ENCODE data around the gene HBA2. TPM values are rescaled to one million over a fixed set of nuclear protein-coding genes. Genes with fewer than 3 reads are reported as not detected.

Gene HBA2
- total and polyA plus RNA-seq, 9 of the 15 experiments (the other 6 are each of a cell fraction or from before 2014, with no cell fraction given) = 40.4 to 853 (median 286) TPM

- Histone ChIP-seq H3K4me3 (no peak overlapping the region), H3K27ac (ENCODE audit: extremely low read depth, low read depth, low read length) (no peak overlapping the region), H3K27me3 (ENCODE audit: control insufficient read depth in 2 of 2, insufficient read depth in 2 of 2, low read length in 2 of 2) (no peaks in the 10 kb centered on the region), H3K9ac (ENCODE audit: insufficient read depth in 1 of 2, low read depth in 2 of 2, low read length in 2 of 2) (peak overlapping the region in 1 of 2 experiments; percentile 23; a peak in 2 of 4 replicates), H3K9me1 (ENCODE audit: control insufficient read depth, insufficient read depth, low read length) (no peaks in the 10 kb centered on the region), H3K79me2 (ENCODE audit: control insufficient read depth, insufficient read depth, low read length) (peaks cover 4% of the 10 kb centered on the region; the same call in 1 of the 3 replicates), H2AFZ (ENCODE audit: low read depth, low read length) (no peak overlapping the region), H3K4me2 (ENCODE audit: insufficient read depth, low read length) (peak overlapping the region; percentile 35; the same call in 1 of the 2 replicates), H3K9me3 (replicated peaks; ENCODE audit: control insufficient read depth, insufficient read depth, low read depth, low read length) (no peaks in the 10 kb centered on the region), H3K36me3 (ENCODE audit: control insufficient read depth, insufficient read depth, low read length) (no peaks in the 10 kb centered on the region), H3K4me1 (replicated peaks in 1 of 2; ENCODE audit: control insufficient read depth in 2 of 2, insufficient read depth in 2 of 2, low read length in 2 of 2) (peaks cover 10 to 61% of the 10 kb centered on the region in 2 experiments; a peak in 4 of 5 replicates), H4K20me1 (replicated peaks; ENCODE audit: control insufficient read depth, insufficient read depth, low read length) (no peaks in the 10 kb centered on the region)
- POLR2A ChIA-PET = interaction anchor here (0.6 kb wide), 4 partner anchors 17 to 511 kb away, joined by 3 to 4 read pairs (median 3); partner anchors contain the start of gene STUB1
- ATAC-seq (no peak), DNase-seq (ENCODE audit: extremely low read depth in 1 of 4, low spot score in 3 of 4) (no peak), FAIRE-seq (no peak)
- intact Hi-C loops (cut with micrococcal nuclease) = no loop called here
- in situ Hi-C loops (cut with MboI) = no loop called here
- no TSS peak for BruUV-seq (replicated peaks)
- CTCF ChIA-PET (ENCODE audit: low intra/inter-chr PET ratio) = no interaction called here
- 58% methylated on average over 3 of the region's 3 CpGs for WGBS (ENCODE audit: insufficient coverage, low coverage, missing lambda C conversion rate)
- no peak for TF ChIP-seq SAP30 (IDR thresholded peaks at IDR 0.05; ENCODE audit: borderline replicate concordance, insufficient read depth, low read depth, low read length, poor library complexity, severe bottlenecking)
- no peak for TF ChIP-seq SNRNP70 (optimal IDR thresholded peaks at IDR 0.05; ENCODE audit: low read depth, low read length)
- TF ChIP-seq ZBTB26 (CRISPR knock-in tag; IDR thresholded peaks at IDR 0.05) = no peak
- no peak for TF ChIP-seq XRCC4 (IDR thresholded peaks at IDR 0.05; ENCODE audit: extremely low read depth, insufficient read depth, insufficient read length)
- no peak for TF ChIP-seq NKRF (IDR thresholded peaks at IDR 0.05; ENCODE audit: borderline replicate concordance)
- TF ChIP-seq CC2D1A (IDR thresholded peaks at IDR 0.05) = no peak
- TF ChIP-seq PKNOX1 (IDR thresholded peaks at IDR 0.05) = no peak
- no peak for TF ChIP-seq ZNF224 (CRISPR knock-in tag; IDR thresholded peaks at IDR 0.05)
- no peak for TF ChIP-seq ZNF146 (CRISPR knock-in tag; IDR thresholded peaks at IDR 0.05; ENCODE audit: unreplicated experiment)
- no peak for TF ChIP-seq HMG20A (CRISPR knock-in tag; conservative IDR thresholded peaks at IDR 0.05)
- TF ChIP-seq SRSF7 (optimal IDR thresholded peaks at IDR 0.05; ENCODE audit: low read depth, low read length) = no peak
- TF ChIP-seq POU5F1 (IDR thresholded peaks at IDR 0.05; ENCODE audit: borderline replicate concordance, low read depth, low read length, partially characterized antibody) = no peak
- TF ChIP-seq ZSCAN29 (IDR thresholded peaks at IDR 0.05) = no peak
- TF ChIP-seq ILF3 (IDR thresholded peaks at IDR 0.05; ENCODE audit: borderline replicate concordance) = no peak
- no peak for TF ChIP-seq TCFL5 (CRISPR knock-in tag; conservative IDR thresholded peaks at IDR 0.05)
- TF ChIP-seq ZNF395 (CRISPR knock-in tag; IDR thresholded peaks at IDR 0.05) = no peak
- no peak for TF ChIP-seq SIN3A (IDR thresholded peaks at IDR 0.05; ENCODE audit: borderline replicate concordance in 2 of 2, control insufficient read depth in 1 of 2, low read depth in 2 of 2, low read length in 2 of 2)
Observed at GRCh38 chr16:169014-169413, 3.7 kb upstream of the HBA2 start.
